H1 (cell line): ENCODE measurements around the gene APBB1.

Source experiments
- CHD7 ChIP-seq: fragments of 300-600 bp; sonication (generic); IDR thresholded peaks from 2 replicates; pipeline ENCODE4 v1.7.1; 2012; ENCODE audit warnings: low read length, moderate library complexity, mild to moderate bottlenecking, inconsistent platforms; ENCODE audit not compliant: insufficient replicate concordance
- EZH2 ChIP-seq: fragments of 200-600 bp; sonication (generic); IDR thresholded peaks from 2 replicates; pipeline ENCODE4 v1.7.1; 2012; ENCODE audit warnings: low read depth, mild to moderate bottlenecking, moderate library complexity, low read length, inconsistent platforms; ENCODE audit not compliant: severe bottlenecking
- GABPA ChIP-seq: IDR thresholded peaks from 2 replicates; pipeline ENCODE4 v1.6.1; 2011; ENCODE audit warnings: mild to moderate bottlenecking, low read length, moderate library complexity, borderline replicate concordance; ENCODE audit not compliant: insufficient read depth
- MAX ChIP-seq: IDR thresholded peaks from 2 replicates; pipeline ENCODE4 v1.6.1; 2012; ENCODE audit warnings: inconsistent platforms
- RNF2 ChIP-seq: fragments of 200-900, 300-1000 bp; sonication (generic); IDR thresholded peaks from 2 replicates; pipeline ENCODE4 v1.7.1; 2016; ENCODE audit warnings: borderline replicate concordance, low read depth, mild to moderate bottlenecking, antibody characterized with exemption, low read length; ENCODE audit not compliant: poor library complexity, severe bottlenecking; ENCODE audit errors: missing control alignments

DNA sequence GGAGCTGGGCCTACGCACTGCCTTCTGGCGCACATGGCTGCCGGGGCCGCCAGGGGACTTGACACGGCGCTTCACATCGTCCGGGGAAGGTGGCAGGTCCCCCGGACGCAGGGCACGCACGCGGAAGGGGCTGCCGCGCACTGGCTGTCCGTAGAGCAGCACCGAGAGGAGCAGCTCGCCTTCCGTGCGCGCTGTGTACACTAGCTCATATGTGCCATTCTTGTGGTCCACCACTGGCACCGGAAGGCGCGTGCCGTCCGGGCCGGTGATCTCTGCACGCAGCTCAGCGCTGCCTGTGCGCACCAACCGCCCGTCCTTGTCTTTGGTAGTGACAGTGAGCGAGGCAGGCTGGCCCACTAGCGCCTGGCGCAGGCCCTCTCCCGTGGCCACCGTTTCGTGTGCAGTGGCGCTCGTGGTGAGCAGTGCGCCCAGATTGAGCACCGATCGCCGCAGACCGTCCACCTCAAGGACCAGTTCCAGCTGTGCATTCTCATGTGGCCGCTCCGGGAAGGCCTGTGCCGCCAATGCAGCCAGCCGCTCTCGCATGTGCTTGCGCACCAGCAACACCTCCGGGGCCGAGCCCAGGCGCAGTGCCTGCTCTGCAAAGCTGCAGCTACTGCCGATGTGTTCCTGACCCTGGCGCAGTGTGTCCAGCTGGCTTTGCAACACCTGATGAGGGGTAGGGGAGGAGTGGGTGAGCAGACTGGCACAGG, 37.6 kb upstream of the APBB1 start:
- no peak for TF ChIP-seq CHD7
- TF ChIP-seq RNF2: no peak
- no peak for TF ChIP-seq GABPA
- no peak for TF ChIP-seq EZH2
- no peak for TF ChIP-seq MAX
